Neural cell (in vitro differentiated cells): Measurements from ENCODE around the gene GBE1. TPM values are rescaled to one million over a fixed set of nuclear protein-coding genes. Genes with fewer than 3 reads are reported as not detected.

ENCODE experiments used
- H2AFZ ChIP-seq: fragments of 200-600, 300-800 bp; sonication (generic), shearing (Covaris generic); 2 replicates; pipeline ENCODE4 v1.6.0; 2014; ENCODE audit warnings: low read depth, mild to moderate bottlenecking, antibody characterized with exemption, low read length, moderate library complexity
- H3F3A ChIP-seq: fragments of 200-600 bp; shearing (Covaris generic); 2 replicates; pipeline ENCODE4 v1.6.1; 2016; ENCODE audit warnings: mild to moderate bottlenecking, moderate library complexity, mixed read lengths, antibody characterized with exemption, low read length; ENCODE audit not compliant: insufficient read depth, poor library complexity, severe bottlenecking
- H3K27ac ChIP-seq: fragments of 200-600, 300-800 bp; sonication (generic), shearing (Covaris generic); 2 replicates; pipeline ENCODE4 v1.5.1; 2014; ENCODE audit warnings: mild to moderate bottlenecking, low read length, moderate library complexity
- H3K27me3 ChIP-seq: fragments of 300-800, 200-600 bp; sonication (generic), shearing (Covaris generic); 2 replicates; pipeline ENCODE4 v1.6.0; 2014; ENCODE audit warnings: mild to moderate bottlenecking, low read depth, low read length, moderate library complexity; ENCODE audit not compliant: insufficient read depth
- H3K36me3 ChIP-seq: fragments of 300-800, 200-600 bp; sonication (generic), shearing (Covaris generic); 2 replicates; pipeline ENCODE4 v1.5.1; 2014; ENCODE audit warnings: mild to moderate bottlenecking, antibody characterized with exemption, low read length, moderate library complexity; ENCODE audit not compliant: insufficient read depth
- H3K4me2 ChIP-seq: fragments of 300-800, 200-600 bp; sonication (generic), shearing (Covaris generic); 2 replicates; pipeline ENCODE4 v1.6.0; 2014; ENCODE audit warnings: mild to moderate bottlenecking, low read length
- H3K4me3 ChIP-seq: fragments of 300-800, 200-600 bp; sonication (generic), shearing (Covaris generic); 2 replicates; pipeline ENCODE4 v1.5.1; 2014; ENCODE audit warnings: mild to moderate bottlenecking, low read length, moderate library complexity
- H3K79me2 ChIP-seq: fragments of 200-600 bp; shearing (Covaris generic); replicated peaks from 2 replicates; pipeline ENCODE4 v1.6.0; 2014; ENCODE audit warnings: mild to moderate bottlenecking, low read length, moderate library complexity; ENCODE audit not compliant: insufficient read depth
- H3K9ac ChIP-seq: fragments of 300-800, 200-600 bp; sonication (generic), shearing (Covaris generic); 2 replicates; pipeline ENCODE4 v1.6.1; 2016; ENCODE audit warnings: mild to moderate bottlenecking, low read length, mixed read lengths
- H3K9me2 ChIP-seq: fragments of 200-600 bp; shearing (Covaris generic); 2 replicates; pipeline ENCODE4 v1.6.1; 2016; ENCODE audit warnings: mild to moderate bottlenecking, low read length, mixed read lengths; ENCODE audit not compliant: insufficient read depth
- H3K9me3 ChIP-seq: fragments of 200-600, 300-800 bp; sonication (generic), shearing (Covaris generic); 2 replicates; pipeline ENCODE4 v1.6.1; 2016; ENCODE audit warnings: mild to moderate bottlenecking, mixed run types, low read length, moderate library complexity, mixed read lengths
- H4K20me1 ChIP-seq: fragments of 200-600 bp; shearing (Covaris generic); 2 replicates; pipeline ENCODE4 v1.6.1; 2016; ENCODE audit warnings: mild to moderate bottlenecking, mixed run types; ENCODE audit not compliant: insufficient read depth
- EP300 ChIP-seq: fragments of 450-650 bp; conservative IDR thresholded peaks from 2 replicates; pipeline ENCODE4 v1.6.1; 2014; ENCODE audit warnings: antibody characterized with exemption, mild to moderate bottlenecking, moderate library complexity; ENCODE audit not compliant: poor library complexity, severe bottlenecking
- EZH2 ChIP-seq: fragments of 200-600, 300-800 bp; shearing (Covaris generic), sonication (generic); IDR thresholded peaks from 2 replicates; pipeline ENCODE4 v1.6.1; 2014; ENCODE audit warnings: antibody characterized with exemption, low read length, borderline replicate concordance, mild to moderate bottlenecking; ENCODE audit not compliant: insufficient read depth, poor library complexity, severe bottlenecking
- MXI1 ChIP-seq: fragments of 450-650 bp; conservative IDR thresholded peaks from 2 replicates; pipeline ENCODE4 v1.6.1; 2014; ENCODE audit warnings: antibody characterized with exemption, mild to moderate bottlenecking; ENCODE audit not compliant: poor library complexity, severe bottlenecking
- POLR2AphosphoS5 ChIP-seq: IDR thresholded peaks from 2 replicates; pipeline ENCODE4 v1.6.1; 2012
- RAD21 ChIP-seq: fragments of 450-650 bp; conservative IDR thresholded peaks from 2 replicates; pipeline ENCODE4 v1.6.1; 2014; ENCODE audit warnings: antibody characterized with exemption, mild to moderate bottlenecking, moderate library complexity
- SMC3 ChIP-seq: fragments of 450-650 bp; conservative IDR thresholded peaks from 2 replicates; pipeline ENCODE4 v1.6.1; 2014; ENCODE audit warnings: antibody characterized with exemption, mild to moderate bottlenecking, moderate library complexity; ENCODE audit not compliant: poor library complexity
- TAF1 ChIP-seq: IDR thresholded peaks from 2 replicates; pipeline ENCODE4 v1.6.1; 2012; ENCODE audit warnings: low read depth
- polyA minus RNA-seq: library from RNA; depleted of rRNA, polyadenylated mRNA; stranded (reverse); fragments of >200 nt; gene quantifications from 2 replicates; pipeline ENCODE4 v1.2.3, GENCODE V29; 2014
- polyA plus RNA-seq: library from polyadenylated mRNA; depleted of rRNA; stranded (reverse); fragments of >200 nt; gene quantifications from 2 replicates; pipeline ENCODE4 v1.2.3, GENCODE V29; 2014
- TF ChIP-seq, protein P1 (sequence below): IDR thresholded peaks from 2 replicates; pipeline ENCODE4 v1.6.1; 2012; ENCODE audit warnings: borderline replicate concordance
- TF ChIP-seq, protein P2 (sequence below): fragments of 450-650 bp; IDR thresholded peaks from 2 replicates; pipeline ENCODE4 v1.5.1; 2014; ENCODE audit warnings: antibody characterized with exemption, mild to moderate bottlenecking, moderate library complexity; ENCODE audit not compliant: poor library complexity, severe bottlenecking

Gene GBE1
- polyA plus RNA-seq: 2.4 and 3.1 TPM in 2 replicates
- polyA minus RNA-seq: 4.4 and 5.7 TPM in 2 replicates

DNA sequence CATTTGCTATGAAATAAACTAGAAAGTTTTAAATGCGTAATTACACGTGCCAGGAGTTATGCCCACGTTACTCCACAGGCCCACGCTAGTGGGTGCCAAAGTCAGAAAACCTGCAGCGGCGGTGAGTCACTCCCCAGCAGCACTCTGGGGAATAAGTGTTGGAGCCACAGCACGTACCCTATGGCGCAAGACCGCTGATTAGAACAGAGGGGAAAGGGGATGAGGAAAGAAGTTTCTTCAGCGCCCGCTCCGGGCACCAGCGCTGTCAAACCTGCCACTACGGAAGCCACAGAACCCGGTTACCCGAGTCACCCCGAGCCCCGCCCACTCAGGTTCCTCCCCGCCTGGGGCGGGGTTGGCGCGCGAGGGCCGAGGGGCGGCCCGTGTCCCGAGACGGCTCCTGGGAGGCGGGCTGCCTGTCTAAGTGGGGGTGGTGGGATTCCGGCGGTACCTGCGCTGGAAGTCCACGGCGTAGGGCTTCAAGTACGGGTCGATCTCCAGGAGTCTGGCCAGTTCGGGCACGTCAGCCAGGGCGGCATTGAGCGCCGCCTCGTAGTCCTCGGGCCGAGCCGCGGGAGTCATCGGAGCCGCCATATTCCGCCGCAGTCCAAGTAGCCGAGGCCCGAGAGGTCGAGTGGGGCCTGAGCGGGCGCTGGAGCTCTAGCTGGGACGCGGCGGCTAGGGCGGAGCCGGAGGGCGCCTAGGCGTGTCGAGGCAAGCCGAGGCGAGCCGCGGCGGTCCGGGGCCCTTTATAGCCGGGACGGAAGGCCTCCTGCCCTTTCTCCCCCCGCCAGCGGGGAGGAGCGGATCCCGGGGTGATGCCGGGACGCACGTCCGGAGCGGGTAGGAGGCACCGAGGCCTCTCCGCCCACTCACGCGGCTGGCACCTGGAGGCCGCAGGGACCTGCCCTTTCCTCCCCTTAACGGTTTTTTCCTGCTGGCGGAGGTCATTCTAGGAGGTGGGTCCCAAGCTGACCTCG, at the start of gene GBE1:
Gene GBE1, minus strand, starts transcription at position 722 of the 980 bp plus-strand sequence. Its CDS starts 128 bp downstream, at position 594.
- TF ChIP-seq RAD21 (peak; percentile 64), EZH2 (no peak), POLR2AphosphoS5 (peak; percentile 65), TAF1 (no peak), MXI1 (peak; percentile 55), SMC3 (peak; percentile 62), EP300 (peak; percentile 63)
- TF ChIP-seq, protein P1, sequence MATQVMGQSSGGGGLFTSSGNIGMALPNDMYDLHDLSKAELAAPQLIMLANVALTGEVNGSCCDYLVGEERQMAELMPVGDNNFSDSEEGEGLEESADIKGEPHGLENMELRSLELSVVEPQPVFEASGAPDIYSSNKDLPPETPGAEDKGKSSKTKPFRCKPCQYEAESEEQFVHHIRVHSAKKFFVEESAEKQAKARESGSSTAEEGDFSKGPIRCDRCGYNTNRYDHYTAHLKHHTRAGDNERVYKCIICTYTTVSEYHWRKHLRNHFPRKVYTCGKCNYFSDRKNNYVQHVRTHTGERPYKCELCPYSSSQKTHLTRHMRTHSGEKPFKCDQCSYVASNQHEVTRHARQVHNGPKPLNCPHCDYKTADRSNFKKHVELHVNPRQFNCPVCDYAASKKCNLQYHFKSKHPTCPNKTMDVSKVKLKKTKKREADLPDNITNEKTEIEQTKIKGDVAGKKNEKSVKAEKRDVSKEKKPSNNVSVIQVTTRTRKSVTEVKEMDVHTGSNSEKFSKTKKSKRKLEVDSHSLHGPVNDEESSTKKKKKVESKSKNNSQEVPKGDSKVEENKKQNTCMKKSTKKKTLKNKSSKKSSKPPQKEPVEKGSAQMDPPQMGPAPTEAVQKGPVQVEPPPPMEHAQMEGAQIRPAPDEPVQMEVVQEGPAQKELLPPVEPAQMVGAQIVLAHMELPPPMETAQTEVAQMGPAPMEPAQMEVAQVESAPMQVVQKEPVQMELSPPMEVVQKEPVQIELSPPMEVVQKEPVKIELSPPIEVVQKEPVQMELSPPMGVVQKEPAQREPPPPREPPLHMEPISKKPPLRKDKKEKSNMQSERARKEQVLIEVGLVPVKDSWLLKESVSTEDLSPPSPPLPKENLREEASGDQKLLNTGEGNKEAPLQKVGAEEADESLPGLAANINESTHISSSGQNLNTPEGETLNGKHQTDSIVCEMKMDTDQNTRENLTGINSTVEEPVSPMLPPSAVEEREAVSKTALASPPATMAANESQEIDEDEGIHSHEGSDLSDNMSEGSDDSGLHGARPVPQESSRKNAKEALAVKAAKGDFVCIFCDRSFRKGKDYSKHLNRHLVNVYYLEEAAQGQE: no peak
- TF ChIP-seq, protein P2, sequence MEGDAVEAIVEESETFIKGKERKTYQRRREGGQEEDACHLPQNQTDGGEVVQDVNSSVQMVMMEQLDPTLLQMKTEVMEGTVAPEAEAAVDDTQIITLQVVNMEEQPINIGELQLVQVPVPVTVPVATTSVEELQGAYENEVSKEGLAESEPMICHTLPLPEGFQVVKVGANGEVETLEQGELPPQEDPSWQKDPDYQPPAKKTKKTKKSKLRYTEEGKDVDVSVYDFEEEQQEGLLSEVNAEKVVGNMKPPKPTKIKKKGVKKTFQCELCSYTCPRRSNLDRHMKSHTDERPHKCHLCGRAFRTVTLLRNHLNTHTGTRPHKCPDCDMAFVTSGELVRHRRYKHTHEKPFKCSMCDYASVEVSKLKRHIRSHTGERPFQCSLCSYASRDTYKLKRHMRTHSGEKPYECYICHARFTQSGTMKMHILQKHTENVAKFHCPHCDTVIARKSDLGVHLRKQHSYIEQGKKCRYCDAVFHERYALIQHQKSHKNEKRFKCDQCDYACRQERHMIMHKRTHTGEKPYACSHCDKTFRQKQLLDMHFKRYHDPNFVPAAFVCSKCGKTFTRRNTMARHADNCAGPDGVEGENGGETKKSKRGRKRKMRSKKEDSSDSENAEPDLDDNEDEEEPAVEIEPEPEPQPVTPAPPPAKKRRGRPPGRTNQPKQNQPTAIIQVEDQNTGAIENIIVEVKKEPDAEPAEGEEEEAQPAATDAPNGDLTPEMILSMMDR: peak; percentile 64

DNA sequence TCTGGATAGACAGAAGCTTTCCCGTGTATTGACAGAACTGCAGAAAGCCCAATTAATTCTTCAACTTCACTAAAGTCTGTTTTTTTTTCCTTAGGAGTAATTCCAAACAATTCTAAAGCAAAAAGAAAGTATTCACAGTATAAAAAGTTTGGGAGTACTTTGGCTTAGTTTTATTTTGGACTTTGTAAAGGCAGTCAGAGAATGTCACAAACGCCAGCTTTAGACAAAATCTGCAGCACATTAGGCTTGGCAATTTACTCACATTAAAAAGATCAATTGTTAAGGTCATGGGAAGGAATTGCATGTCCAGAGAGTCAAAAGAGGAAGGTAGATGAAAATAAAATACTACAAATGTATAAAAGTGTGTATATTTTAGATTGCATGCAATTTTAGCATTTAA, 47.5 kb upstream of the GBE1 start:
- no peaks in the 10 kb centered on the region for H3K9me3 ChIP-seq
- no peak overlapping the region for H2AFZ ChIP-seq
- H3K9ac ChIP-seq: no peak overlapping the region
- no peak overlapping the region for H3K4me2 ChIP-seq
- no peaks in the 10 kb centered on the region for H3K9me2 ChIP-seq
- H3K27ac ChIP-seq: no peak overlapping the region
- no peak overlapping the region for H3K4me3 ChIP-seq
- H3K79me2 ChIP-seq: no peaks in the 10 kb centered on the region
- TF ChIP-seq, protein P1: no peak
- TF ChIP-seq, protein P2: no peak
- TF ChIP-seq POLR2AphosphoS5 (no peak), SMC3 (no peak), EP300 (no peak), TAF1 (no peak), MXI1 (no peak), EZH2 (no peak), RAD21 (no peak)
- H3K36me3 ChIP-seq: no peaks in the 10 kb centered on the region
- H3K27me3 ChIP-seq: no peaks in the 10 kb centered on the region
- no peaks in the 10 kb centered on the region for H4K20me1 ChIP-seq
- H3F3A ChIP-seq: no peaks in the 10 kb centered on the region

More for the DNA sequence above, at the start of gene GBE1:
- Histone ChIP-seq H3F3A (no peaks in the 10 kb centered on the region), H3K79me2 (no peaks in the 10 kb centered on the region), H3K9me3 (no peaks in the 10 kb centered on the region), H3K36me3 (no peaks in the 10 kb centered on the region), H3K4me3 (peak within 1 kb of the TSS; percentile 87), H3K27me3 (no peaks in the 10 kb centered on the region), H3K4me2 (peak within 1 kb of the TSS; percentile 81), H4K20me1 (no peaks in the 10 kb centered on the region), H3K9ac (peak within 1 kb of the TSS; percentile 83), H3K9me2 (no peaks in the 10 kb centered on the region), H2AFZ (peak within 1 kb of the TSS; percentile 92), H3K27ac (peak within 1 kb of the TSS; percentile 79)
